Karpas-422 (cell line): Measurements from ENCODE around the gene CD151. TPM values are rescaled to one million over a fixed set of nuclear protein-coding genes. Genes with fewer than 3 reads are reported as not detected.

ENCODE experiments used
- DNase-seq: peaks from one replicate; pipeline ENCODE4 v3.0.0-alpha.2; 2015
- H2AFZ ChIP-seq: fragments of 200-600 bp; sonication (generic); 2 replicates; pipeline ENCODE4 v1.6.1; 2014; ENCODE audit warnings: antibody characterized with exemption, low read length, mixed read lengths
- H3K27ac ChIP-seq: fragments of 200-600 bp; sonication (generic); 2 replicates; pipeline ENCODE4 v1.5.1; 2014; ENCODE audit warnings: mild to moderate bottlenecking, low read length, moderate library complexity
- H3K27me3 ChIP-seq: fragments of 200-600 bp; sonication (generic); 2 replicates; pipeline ENCODE4 v1.6.1; 2014; ENCODE audit warnings: low read length, mixed read lengths
- H3K36me3 ChIP-seq: fragments of 200-600 bp; sonication (generic); 2 replicates; pipeline ENCODE4 v1.6.1; 2014; ENCODE audit warnings: low read length, mixed read lengths; ENCODE audit not compliant: insufficient read depth
- H3K4me1 ChIP-seq: fragments of 200-600 bp; sonication (generic); 2 replicates; pipeline ENCODE4 v1.6.1; 2014; ENCODE audit warnings: mild to moderate bottlenecking, low read length, mixed read lengths
- H3K4me2 ChIP-seq: fragments of 200-600 bp; sonication (generic); 2 replicates; pipeline ENCODE4 v1.6.1; 2014; ENCODE audit warnings: low read length, low read depth, mild to moderate bottlenecking; ENCODE audit not compliant: poor library complexity, severe bottlenecking
- H3K4me3 ChIP-seq: fragments of 200-600 bp; sonication (generic); 2 replicates; pipeline ENCODE4 v1.5.1; 2014; ENCODE audit warnings: mild to moderate bottlenecking, antibody characterized with exemption, low read length, mixed read lengths
- H3K79me2 ChIP-seq: fragments of 200-600 bp; sonication (generic); 2 replicates; pipeline ENCODE4 v1.6.1; 2014; ENCODE audit warnings: mild to moderate bottlenecking, low read length, mixed read lengths
- H3K9ac ChIP-seq: fragments of 200-600 bp; sonication (generic); 2 replicates; pipeline ENCODE4 v1.6.0; 2014; ENCODE audit warnings: low read length
- H3K9me2 ChIP-seq: fragments of 200-600 bp; sonication (generic), shearing (Covaris generic); replicated peaks from 2 replicates; pipeline ENCODE4 v1.6.0; 2014; ENCODE audit warnings: mild to moderate bottlenecking, low read length, moderate library complexity; ENCODE audit not compliant: insufficient read depth
- H3K9me3 ChIP-seq: fragments of 300-700, 200-600 bp; sonication (generic); 2 replicates; pipeline ENCODE4 v1.6.1; 2014; ENCODE audit warnings: low read length, mixed read lengths
- H4K20me1 ChIP-seq: fragments of 200-600 bp; sonication (generic); 2 replicates; pipeline ENCODE4 v1.6.1; 2014; ENCODE audit warnings: mild to moderate bottlenecking, antibody characterized with exemption, low read length, low read depth; ENCODE audit not compliant: insufficient read depth
- total RNA-seq: library from RNA; depleted of rRNA; stranded (reverse); fragments of >200 nt; shearing (Covaris generic); gene quantifications from 2 replicates; pipeline ENCODE4 v1.2.3, GENCODE V29; 2014; ENCODE audit warnings: low replicate concordance

CD151 gene
- total RNA-seq, 1 experiment from 2014 or later = 10.5 TPM

- DNase-seq = no peak
- no peak overlapping the region for H2AFZ ChIP-seq
- H3K9me2 ChIP-seq = no peaks in the 10 kb centered on the region
- no peak overlapping the region for H3K4me3 ChIP-seq
- no peak overlapping the region for H3K9ac ChIP-seq
- H3K4me2 ChIP-seq = no peak overlapping the region
- no peaks in the 10 kb centered on the region for H3K4me1 ChIP-seq
- no peaks in the 10 kb centered on the region for H3K79me2 ChIP-seq
- no peaks in the 10 kb centered on the region for H3K36me3 ChIP-seq
- H4K20me1 ChIP-seq = 0 out of 2 replicates have a peak, but pooled peaks cover 2% of the 10 kb centered on the region
- no peaks in the 10 kb centered on the region for H3K9me3 ChIP-seq
- H3K27me3 ChIP-seq = no peaks in the 10 kb centered on the region
- H3K27ac ChIP-seq = no peak overlapping the region
These were observed 36.0 kb downstream of the CD151 start for GRCh38 chr11:868802-869201.

- no peak for DNase-seq
- no peaks in the 10 kb centered on the region for H3K27me3 ChIP-seq
- H4K20me1 ChIP-seq = no peaks in the 10 kb centered on the region
- H3K9me3 ChIP-seq = no peaks in the 10 kb centered on the region
- H3K36me3 ChIP-seq = no peaks in the 10 kb centered on the region
- no peak overlapping the region for H3K4me3 ChIP-seq
- no peak overlapping the region for H3K9ac ChIP-seq
- no peaks in the 10 kb centered on the region for H3K4me1 ChIP-seq
- H3K9me2 ChIP-seq = no peaks in the 10 kb centered on the region
- H3K4me2 ChIP-seq = no peak overlapping the region
- H3K27ac ChIP-seq = no peak overlapping the region
- no peak overlapping the region for H2AFZ ChIP-seq
- H3K79me2 ChIP-seq = no peaks in the 10 kb centered on the region
These were observed 36.8 kb downstream of the CD151 start for GRCh38 chr11:869399-870126.

- Histone ChIP-seq H3K9me2 (no peaks in the 10 kb centered on the region), H3K36me3 (no peaks in the 10 kb centered on the region), H3K4me1 (no peaks in the 10 kb centered on the region), H3K79me2 (no peaks in the 10 kb centered on the region), H2AFZ (no peak overlapping the region), H3K4me3 (no peak overlapping the region), H3K4me2 (no peak overlapping the region), H4K20me1 (no peaks in the 10 kb centered on the region), H3K9ac (no peak overlapping the region), H3K9me3 (no peaks in the 10 kb centered on the region), H3K27me3 (no peaks in the 10 kb centered on the region), H3K27ac (no peak overlapping the region)
- no peak for DNase-seq
These were observed 37.3 kb downstream of the CD151 start for GRCh38 chr11:870127-870413.

GRCh38 chr11:870418-870817 is 37.7 kb downstream of the CD151 start:
- no peaks in the 10 kb centered on the region for H3K4me1 ChIP-seq
- H3K27me3 ChIP-seq = no peaks in the 10 kb centered on the region
- H3K79me2 ChIP-seq = no peaks in the 10 kb centered on the region
- no peak overlapping the region for H3K9ac ChIP-seq
- H3K27ac ChIP-seq = no peak overlapping the region
- no peak overlapping the region for H2AFZ ChIP-seq
- H3K9me2 ChIP-seq = no peaks in the 10 kb centered on the region
- no peak overlapping the region for H3K4me2 ChIP-seq
- no peaks in the 10 kb centered on the region for H3K9me3 ChIP-seq
- no peaks in the 10 kb centered on the region for H4K20me1 ChIP-seq
- no peak for DNase-seq
- no peaks in the 10 kb centered on the region for H3K36me3 ChIP-seq
- H3K4me3 ChIP-seq = no peak overlapping the region

- no peaks in the 10 kb centered on the region for H3K36me3 ChIP-seq
- H4K20me1 ChIP-seq = no peaks in the 10 kb centered on the region
- no peak overlapping the region for H3K4me2 ChIP-seq
- no peak overlapping the region for H3K4me3 ChIP-seq
- no peaks in the 10 kb centered on the region for H3K27me3 ChIP-seq
- H3K79me2 ChIP-seq = no peaks in the 10 kb centered on the region
- no peaks in the 10 kb centered on the region for H3K9me3 ChIP-seq
- no peak for DNase-seq
- H3K4me1 ChIP-seq = no peaks in the 10 kb centered on the region
- no peaks in the 10 kb centered on the region for H3K9me2 ChIP-seq
- H3K9ac ChIP-seq = no peak overlapping the region
- H2AFZ ChIP-seq = no peak overlapping the region
- H3K27ac ChIP-seq = no peak overlapping the region
These were observed 38.7 kb downstream of the CD151 start for GRCh38 chr11:871472-871871.

- Histone ChIP-seq H3K4me1 (no peaks in the 10 kb centered on the region), H2AFZ (no peak overlapping the region), H3K9me2 (no peaks in the 10 kb centered on the region), H4K20me1 (peaks cover 5% of the 10 kb centered on the region; the same call in 1 of the 2 replicates), H3K27ac (no peak overlapping the region), H3K4me2 (no peak overlapping the region), H3K9ac (no peak overlapping the region), H3K4me3 (no peak overlapping the region), H3K27me3 (no peaks in the 10 kb centered on the region), H3K79me2 (no peaks in the 10 kb centered on the region), H3K36me3 (no peaks in the 10 kb centered on the region), H3K9me3 (no peaks in the 10 kb centered on the region)
- no peak for DNase-seq
These were observed 40.0 kb downstream of the CD151 start for GRCh38 chr11:872799-873198.

GRCh38 chr11:873706-874105 is 41.0 kb downstream of the CD151 start:
- no peaks in the 10 kb centered on the region for H3K4me1 ChIP-seq

GRCh38 chr11:875203-875602 is 42.5 kb downstream of the CD151 start:
- Histone ChIP-seq H2AFZ (no peak overlapping the region), H3K9me3 (no peaks in the 10 kb centered on the region), H3K4me3 (no peak overlapping the region), H3K9me2 (no peaks in the 10 kb centered on the region), H4K20me1 (peaks cover 5% of the 10 kb centered on the region; the same call in 1 of the 2 replicates), H3K9ac (no peak overlapping the region), H3K36me3 (no peaks in the 10 kb centered on the region; the same call in 1 of the 2 replicates), H3K27me3 (no peaks in the 10 kb centered on the region), H3K79me2 (no peaks in the 10 kb centered on the region), H3K4me1 (no peaks in the 10 kb centered on the region), H3K27ac (no peak overlapping the region), H3K4me2 (no peak overlapping the region)
- DNase-seq = no peak

More at GRCh38 chr11:873706-874105, 41.0 kb downstream of the CD151 start:
- H3K4me2 ChIP-seq = no peak overlapping the region
- no peaks in the 10 kb centered on the region for H3K9me2 ChIP-seq
- H4K20me1 ChIP-seq = peaks cover 5% of the 10 kb centered on the region; the same call in 1 of the 2 replicates
- no peaks in the 10 kb centered on the region for H3K79me2 ChIP-seq
- no peaks in the 10 kb centered on the region for H3K9me3 ChIP-seq
- H2AFZ ChIP-seq = no peak overlapping the region
- no peaks in the 10 kb centered on the region for H3K36me3 ChIP-seq
- H3K4me3 ChIP-seq = no peak overlapping the region
- H3K9ac ChIP-seq = no peak overlapping the region
- H3K27ac ChIP-seq = no peak overlapping the region
- H3K27me3 ChIP-seq = no peaks in the 10 kb centered on the region
- DNase-seq = no peak
